Measurements from ENCODE around the gene THSD7B. TPM values are rescaled to one million over a fixed set of nuclear protein-coding genes. Genes with fewer than 3 reads are reported as not detected.
"Not testable (repeated sequence)": the region's sequence is repeated elsewhere in the genome, so short reads cannot be mapped to it uniquely, and the experiment has no call there.

THSD7B gene
- total and polyA plus RNA-seq, 10 donors = 0.02 to 0.17 (median 0.09) TPM; not detected in 7

DNA sequence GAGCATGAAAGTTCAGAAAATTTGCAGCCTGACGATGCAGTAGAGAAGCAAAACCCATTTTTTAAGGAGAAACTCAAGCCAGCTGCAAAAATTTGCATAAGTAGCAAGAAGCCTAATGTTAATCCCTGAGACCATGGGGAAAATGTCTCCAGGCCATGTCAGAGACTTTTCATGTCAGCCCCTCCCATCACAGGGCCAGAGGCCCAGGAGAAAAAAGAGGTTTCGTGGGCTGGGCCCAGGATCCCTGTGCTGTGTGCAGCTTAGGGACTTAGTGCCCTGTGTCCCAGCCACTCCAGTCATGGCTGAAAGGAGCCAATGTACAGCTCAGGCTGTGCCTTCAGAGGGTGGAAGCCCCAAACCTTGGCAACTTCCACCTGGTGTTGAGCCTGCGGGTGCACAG, 533.0 kb downstream of the THSD7B start:
- intact Hi-C loops (cut with DNase I; ENCODE audit: low total_unique reads) = no loop called here
- Histone ChIP-seq H3K36me3 (no peaks in the 10 kb centered on the region), H3K4me3 (no peak overlapping the region), H3K4me1 (no peaks in the 10 kb centered on the region), H3K27me3 (replicated peaks in 1 of 7) (no peaks in the 10 kb centered on the region), H3K27ac (no peak overlapping the region), H3K9me3 (peaks cover 0 to 19% (median 12%) of the 10 kb centered on the region in 8 donors)
- WGBS, 5 donors = 57 to 80% (median 77%) methylated on average over 3 of the region's 3 CpGs
- TF ChIP-seq POLR2AphosphoS5 (IDR thresholded peaks at IDR 0.05) = no peak
- TF ChIP-seq POLR2A (IDR thresholded peaks at IDR 0.05) = no peak
- DNase-seq = no peak

DNA sequence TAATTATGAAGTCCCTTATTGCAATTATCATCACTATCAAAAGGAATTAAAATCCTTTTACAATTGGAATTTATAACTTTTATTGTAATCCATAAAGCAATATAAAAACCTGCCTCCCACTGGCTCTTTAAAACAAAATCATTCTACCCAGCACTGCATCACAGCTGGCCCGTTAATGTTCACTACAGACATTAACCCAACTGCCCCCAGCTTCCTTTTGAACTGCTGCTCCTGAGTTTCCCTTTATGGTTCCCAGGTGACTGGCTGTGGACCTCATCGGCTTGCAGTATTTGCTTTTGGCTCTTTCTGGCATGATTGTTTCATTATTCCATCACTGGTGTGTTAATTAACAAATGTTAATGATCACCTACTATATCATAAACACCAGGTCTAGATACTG, 535.6 kb downstream of the THSD7B start:
- no peaks in the 10 kb centered on the region for H3K36me3 ChIP-seq
- no peak overlapping the region for H3K4me3 ChIP-seq
- peaks cover 0 to 19% (median 12%) of the 10 kb centered on the region in 8 donors for H3K9me3 ChIP-seq
- no peak overlapping the region for H3K27ac ChIP-seq
- no peaks in the 10 kb centered on the region for H3K27me3 ChIP-seq (replicated peaks in 1 of 7)
- WGBS, 5 donors = 44 to 66% (median 60%) methylated on average over 2 of the region's 2 CpGs
- DNase-seq = no peak
- H3K4me1 ChIP-seq = no peaks in the 10 kb centered on the region
- TF ChIP-seq POLR2A (IDR thresholded peaks at IDR 0.05) = no peak
- TF ChIP-seq POLR2AphosphoS5 (IDR thresholded peaks at IDR 0.05) = no peak
- TF ChIP-seq, protein P1, sequence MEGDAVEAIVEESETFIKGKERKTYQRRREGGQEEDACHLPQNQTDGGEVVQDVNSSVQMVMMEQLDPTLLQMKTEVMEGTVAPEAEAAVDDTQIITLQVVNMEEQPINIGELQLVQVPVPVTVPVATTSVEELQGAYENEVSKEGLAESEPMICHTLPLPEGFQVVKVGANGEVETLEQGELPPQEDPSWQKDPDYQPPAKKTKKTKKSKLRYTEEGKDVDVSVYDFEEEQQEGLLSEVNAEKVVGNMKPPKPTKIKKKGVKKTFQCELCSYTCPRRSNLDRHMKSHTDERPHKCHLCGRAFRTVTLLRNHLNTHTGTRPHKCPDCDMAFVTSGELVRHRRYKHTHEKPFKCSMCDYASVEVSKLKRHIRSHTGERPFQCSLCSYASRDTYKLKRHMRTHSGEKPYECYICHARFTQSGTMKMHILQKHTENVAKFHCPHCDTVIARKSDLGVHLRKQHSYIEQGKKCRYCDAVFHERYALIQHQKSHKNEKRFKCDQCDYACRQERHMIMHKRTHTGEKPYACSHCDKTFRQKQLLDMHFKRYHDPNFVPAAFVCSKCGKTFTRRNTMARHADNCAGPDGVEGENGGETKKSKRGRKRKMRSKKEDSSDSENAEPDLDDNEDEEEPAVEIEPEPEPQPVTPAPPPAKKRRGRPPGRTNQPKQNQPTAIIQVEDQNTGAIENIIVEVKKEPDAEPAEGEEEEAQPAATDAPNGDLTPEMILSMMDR (IDR thresholded peaks at IDR 0.05 in 8 of 11, conservative IDR thresholded peaks at IDR 0.05 in 3 of 11) = no peak
- intact Hi-C loops (cut with DNase I; ENCODE audit: low total_unique reads) = no loop called here

- Histone ChIP-seq H3K4me3 (no peak overlapping the region), H3K27ac (no peak overlapping the region), H3K27me3 (replicated peaks in 1 of 7) (no peaks in the 10 kb centered on the region), H3K9me3 (peaks cover 0 to 13% (median 11%) of the 10 kb centered on the region in 8 donors), H3K36me3 (no peaks in the 10 kb centered on the region), H3K4me1 (no peaks in the 10 kb centered on the region)
- no peak for TF ChIP-seq POLR2A (IDR thresholded peaks at IDR 0.05)
- TF ChIP-seq, protein P1 (IDR thresholded peaks at IDR 0.05 in 8 of 11, conservative IDR thresholded peaks at IDR 0.05 in 3 of 11) = no peak
- no peak for TF ChIP-seq POLR2AphosphoS5 (IDR thresholded peaks at IDR 0.05)
- intact Hi-C loops (cut with DNase I; ENCODE audit: low total_unique reads) = no loop called here
- peak; percentile 30 for DNase-seq
- WGBS, 5 donors = 63 to 80% (median 72%) methylated on average over 3 of the region's 3 CpGs
Measured at GRCh38 chr2:137302957-137303356, 537.6 kb downstream of the THSD7B start.

DNA sequence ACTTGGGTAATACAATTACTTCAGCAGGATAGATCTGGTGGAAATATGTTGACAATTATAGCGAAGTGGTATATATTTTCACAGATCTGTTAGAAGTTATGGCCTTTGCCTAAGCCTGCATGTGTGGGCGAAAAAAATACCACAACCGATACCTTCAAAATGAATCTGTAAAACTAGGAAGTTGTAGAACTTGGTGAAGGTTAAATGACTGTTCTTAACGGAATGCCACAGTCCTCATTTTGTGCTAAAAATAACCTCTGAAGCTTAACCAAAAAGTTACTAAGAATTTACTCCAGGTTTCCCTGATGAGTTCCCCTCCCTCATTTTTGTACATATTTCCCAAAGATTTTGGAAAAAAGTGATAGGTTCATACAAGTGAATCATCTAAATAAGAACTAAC, 550.7 kb downstream of the THSD7B start:
- H3K27me3 ChIP-seq (replicated peaks in 1 of 7) = no peaks in the 10 kb centered on the region
- WGBS, 5 donors = 77 to 92% (median 85%) methylated on average over 4 of the region's 4 CpGs
- TF ChIP-seq POLR2A (IDR thresholded peaks at IDR 0.05) (no peak), POLR2AphosphoS5 (IDR thresholded peaks at IDR 0.05) (no peak)
- TF ChIP-seq, protein P1 (IDR thresholded peaks at IDR 0.05 in 8 of 11, conservative IDR thresholded peaks at IDR 0.05 in 3 of 11) = no peak
- no peaks in the 10 kb centered on the region for H3K4me1 ChIP-seq
- DNase-seq = no peak
- H3K27ac ChIP-seq = no peak overlapping the region
- peaks cover 0 to 10% (median 0%) of the 10 kb centered on the region in 8 donors for H3K9me3 ChIP-seq
- intact Hi-C loops (cut with DNase I; ENCODE audit: low total_unique reads) = no loop called here
- H3K36me3 ChIP-seq = no peaks in the 10 kb centered on the region
- no peak overlapping the region for H3K4me3 ChIP-seq

GRCh38 chr2:137321566-137321965, 556.2 kb downstream of the THSD7B start:
- WGBS, 5 donors = 9 to 50% (median 28%) methylated on average over 1 of the region's 1 CpG
- no peaks in the 10 kb centered on the region for H3K36me3 ChIP-seq
- H3K27me3 ChIP-seq (replicated peaks in 1 of 7) = no peaks in the 10 kb centered on the region
- H3K4me3 ChIP-seq = no peak overlapping the region
- no peaks in the 10 kb centered on the region for H3K9me3 ChIP-seq
- no peaks in the 10 kb centered on the region for H3K4me1 ChIP-seq
- intact Hi-C loops (cut with DNase I; ENCODE audit: low total_unique reads) = no loop called here
- no peak for DNase-seq
- TF ChIP-seq POLR2AphosphoS5 (IDR thresholded peaks at IDR 0.05) = no peak
- TF ChIP-seq, protein P1 (IDR thresholded peaks at IDR 0.05 in 8 of 11, conservative IDR thresholded peaks at IDR 0.05 in 3 of 11) = no peak
- no peak for TF ChIP-seq POLR2A (IDR thresholded peaks at IDR 0.05)
- H3K27ac ChIP-seq = no peak overlapping the region

DNA sequence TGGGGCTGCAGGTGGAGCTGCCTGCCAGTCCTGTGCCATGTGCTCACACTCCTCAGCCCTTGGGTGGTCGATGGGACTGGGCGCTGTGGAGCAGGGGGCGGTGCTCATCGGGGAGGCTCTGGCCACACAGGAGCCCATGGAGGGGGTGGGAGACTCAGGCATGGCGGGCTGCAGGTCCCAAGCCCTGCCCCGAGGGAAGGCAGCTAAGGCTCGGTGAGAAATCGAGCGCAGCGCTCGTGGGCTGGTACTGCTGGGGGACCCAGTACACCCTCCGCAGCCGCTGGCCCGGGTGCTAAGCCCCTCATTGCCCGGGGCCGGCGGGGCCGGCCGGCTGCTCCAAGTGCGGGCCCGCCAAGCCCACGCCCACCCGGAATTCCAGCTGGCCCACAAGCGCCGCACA, 566.2 kb downstream of the THSD7B start:
- H3K9me3 ChIP-seq = peaks cover 0 to 23% (median 5%) of the 10 kb centered on the region in 8 donors
- H3K27ac ChIP-seq; intact Hi-C loops (cut with DNase I; ENCODE audit: low total_unique reads); H3K36me3 ChIP-seq; H3K27me3 ChIP-seq (replicated peaks in 1 of 7); H3K4me1 ChIP-seq; H3K4me3 ChIP-seq: not testable (repeated sequence)
- peak; percentile 57 for DNase-seq
- 93 to 97% (median 95%) methylated on average over 7 to 25 of the region's 25 CpGs for WGBS, 5 donors

Measured in spleen (tissue), 11 donors.